Measurements from ENCODE around the gene ZNF280C.

ZNF280C gene, protein sequence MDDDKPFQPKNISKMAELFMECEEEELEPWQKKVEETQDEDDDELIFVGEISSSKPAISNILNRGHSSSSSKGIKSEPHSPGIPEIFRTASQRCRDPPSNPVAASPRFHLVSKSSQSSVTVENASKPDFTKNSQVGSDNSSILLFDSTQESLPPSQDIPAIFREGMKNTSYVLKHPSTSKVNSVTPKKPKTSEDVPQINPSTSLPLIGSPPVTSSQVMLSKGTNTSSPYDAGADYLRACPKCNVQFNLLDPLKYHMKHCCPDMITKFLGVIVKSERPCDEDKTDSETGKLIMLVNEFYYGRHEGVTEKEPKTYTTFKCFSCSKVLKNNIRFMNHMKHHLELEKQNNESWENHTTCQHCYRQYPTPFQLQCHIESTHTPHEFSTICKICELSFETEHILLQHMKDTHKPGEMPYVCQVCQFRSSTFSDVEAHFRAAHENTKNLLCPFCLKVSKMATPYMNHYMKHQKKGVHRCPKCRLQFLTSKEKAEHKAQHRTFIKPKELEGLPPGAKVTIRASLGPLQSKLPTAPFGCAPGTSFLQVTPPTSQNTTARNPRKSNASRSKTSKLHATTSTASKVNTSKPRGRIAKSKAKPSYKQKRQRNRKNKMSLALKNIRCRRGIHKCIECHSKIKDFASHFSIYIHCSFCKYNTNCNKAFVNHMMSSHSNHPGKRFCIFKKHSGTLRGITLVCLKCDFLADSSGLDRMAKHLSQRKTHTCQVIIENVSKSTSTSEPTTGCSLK

DNA sequence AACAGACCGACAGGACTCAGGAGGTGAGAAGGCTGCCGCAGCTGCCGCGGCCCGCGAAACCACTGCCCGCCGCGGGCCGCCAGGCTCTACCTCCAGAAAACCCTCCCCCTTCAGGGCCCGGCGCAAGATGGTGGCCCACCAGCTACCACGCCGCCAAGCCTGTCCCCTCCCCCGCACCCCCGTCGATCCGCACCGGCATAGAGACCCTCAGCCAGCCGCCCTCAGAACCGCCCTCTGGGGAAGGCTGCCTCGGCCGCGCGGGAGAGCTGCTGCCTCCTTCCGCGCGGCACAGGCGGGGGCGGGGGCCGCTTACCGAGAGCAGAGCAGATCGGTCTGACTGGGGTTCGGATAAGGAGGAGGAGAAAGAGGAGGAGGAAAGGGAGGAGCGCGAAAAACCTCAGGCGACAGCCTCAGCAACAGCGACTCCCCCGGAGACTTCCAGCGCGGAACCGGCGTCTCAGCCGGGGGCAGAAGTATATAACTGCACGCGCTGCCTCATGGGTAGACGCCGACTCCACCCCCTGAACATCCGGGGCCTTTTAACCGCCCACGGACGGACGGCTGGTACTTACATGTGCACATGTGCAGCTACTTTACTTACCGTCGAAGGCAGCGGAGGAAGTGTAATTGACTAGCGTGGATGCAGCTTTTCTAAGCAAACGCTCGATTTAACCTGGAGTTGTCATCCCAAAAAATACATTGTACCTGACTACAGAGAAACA lies at the start of gene ZNF280C:
TSS of gene ZNF280C (minus strand) at position 451 of the 722 bp plus-strand sequence. CDS start 8,450 bp downstream, outside the sequence.
- no peaks in the 10 kb centered on the region for H3K9me3 ChIP-seq (ENCODE audit: low read length)
- no peaks in the 10 kb centered on the region for H3K4me1 ChIP-seq (ENCODE audit: insufficient read depth, low read length)
- H3K27me3 ChIP-seq (ENCODE audit: insufficient read depth, low read length): no peaks in the 10 kb centered on the region
- peak within 1 kb of the TSS; percentile 99 for H3K4me3 ChIP-seq (ENCODE audit: low read length)
- H2AFZ ChIP-seq (ENCODE audit: low read depth, low read length): no peak within 1 kb of the TSS
- no peaks in the 10 kb centered on the region for H3K36me3 ChIP-seq (ENCODE audit: insufficient read depth, low read length)

DNA sequence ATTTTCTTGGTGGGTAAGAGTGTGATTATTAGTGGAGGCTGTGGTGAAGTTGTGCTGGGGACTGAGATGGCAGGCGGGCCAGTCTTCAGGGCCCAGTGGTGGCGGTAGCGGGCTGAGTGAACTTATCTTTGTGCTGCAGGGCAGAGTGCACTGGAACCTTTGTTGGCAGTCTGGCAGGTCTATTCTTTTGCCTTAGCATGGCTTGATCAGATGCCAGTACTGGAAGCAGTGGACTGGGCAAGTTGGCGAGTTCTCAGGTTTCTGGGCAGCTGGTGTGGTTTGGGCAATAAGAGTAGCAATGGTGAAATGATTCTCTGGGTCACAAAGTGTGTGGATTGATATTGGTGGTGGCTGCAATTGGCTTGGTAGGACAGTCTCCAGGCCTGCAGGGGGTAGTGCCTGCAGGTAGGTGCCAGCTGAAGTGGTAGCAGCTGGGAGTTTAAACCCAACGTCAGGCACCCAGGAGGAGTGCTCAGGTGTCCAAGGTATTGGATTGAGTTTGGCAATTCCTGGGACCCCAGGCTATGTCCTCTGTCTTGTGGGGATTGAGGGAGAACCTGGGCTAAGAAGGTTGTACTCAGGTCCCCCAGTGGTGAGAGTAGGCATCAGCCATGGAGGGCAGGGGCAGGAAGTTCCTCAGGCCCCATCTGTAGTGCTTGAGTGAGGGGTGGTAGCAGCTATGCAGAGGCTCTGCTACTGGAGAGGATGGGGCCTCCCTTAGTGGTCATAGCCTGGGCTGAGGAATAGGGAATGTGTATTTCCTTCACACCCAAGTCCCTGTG lies 36.1 kb upstream of the ZNF280C start:
- no peaks in the 10 kb centered on the region for H3K4me1 ChIP-seq (ENCODE audit: insufficient read depth, low read length)
- H3K36me3 ChIP-seq (ENCODE audit: insufficient read depth, low read length): no peaks in the 10 kb centered on the region
- no peak overlapping the region for H2AFZ ChIP-seq (ENCODE audit: low read depth, low read length)
- H3K4me3 ChIP-seq (ENCODE audit: low read length): no peak overlapping the region
- no peaks in the 10 kb centered on the region for H3K27me3 ChIP-seq (ENCODE audit: insufficient read depth, low read length)
- H3K9me3 ChIP-seq (ENCODE audit: low read length): no peaks in the 10 kb centered on the region

DNA sequence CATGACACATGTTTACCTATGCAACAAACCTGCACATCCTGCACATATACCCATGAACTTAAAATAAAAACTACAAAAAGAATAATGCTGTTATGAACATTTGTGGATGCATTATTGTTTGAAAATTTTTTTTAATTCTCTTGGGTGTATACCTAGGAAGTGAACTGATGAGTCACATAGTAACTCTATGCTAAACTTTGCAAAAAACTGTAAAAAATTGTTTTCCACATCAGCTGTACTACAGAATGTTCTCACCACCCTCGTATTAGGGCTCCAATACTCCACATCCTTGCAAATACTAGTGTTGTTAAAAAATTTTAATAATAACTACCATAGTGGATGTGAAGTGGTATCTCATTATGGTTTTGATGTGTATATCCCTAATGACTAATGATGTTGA lies 33.3 kb upstream of the ZNF280C start:
- H3K4me1 ChIP-seq (ENCODE audit: insufficient read depth, low read length): no peaks in the 10 kb centered on the region
- H3K9me3 ChIP-seq (ENCODE audit: low read length): no peaks in the 10 kb centered on the region
- H3K36me3 ChIP-seq (ENCODE audit: insufficient read depth, low read length): no peaks in the 10 kb centered on the region
- no peak overlapping the region for H2AFZ ChIP-seq (ENCODE audit: low read depth, low read length)
- H3K4me3 ChIP-seq (ENCODE audit: low read length): no peak overlapping the region
- no peaks in the 10 kb centered on the region for H3K27me3 ChIP-seq (ENCODE audit: insufficient read depth, low read length)

DNA sequence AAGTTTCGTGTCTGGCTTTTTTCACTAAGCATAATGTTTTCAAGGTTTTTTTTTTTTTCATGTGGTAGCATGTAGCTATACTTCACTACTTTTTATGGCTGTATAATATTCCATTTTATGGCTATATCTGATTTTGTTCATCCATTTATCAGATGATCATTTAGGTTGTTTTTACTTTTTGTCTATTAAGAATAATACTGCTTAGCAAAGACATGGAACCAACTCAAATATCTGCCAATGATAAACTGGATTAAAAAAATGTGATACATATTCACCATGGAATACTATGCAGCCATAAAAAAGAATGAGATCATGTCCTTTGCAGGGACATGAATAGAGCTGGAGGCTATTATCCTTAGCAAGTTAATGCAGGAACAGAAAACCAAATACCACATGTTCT lies 32.7 kb upstream of the ZNF280C start:
- Histone ChIP-seq H3K4me3 (ENCODE audit: low read length) (no peak overlapping the region), H3K27me3 (ENCODE audit: insufficient read depth, low read length) (no peaks in the 10 kb centered on the region), H3K9me3 (ENCODE audit: low read length) (no peaks in the 10 kb centered on the region), H3K4me1 (ENCODE audit: insufficient read depth, low read length) (no peaks in the 10 kb centered on the region), H3K36me3 (ENCODE audit: insufficient read depth, low read length) (no peaks in the 10 kb centered on the region), H2AFZ (ENCODE audit: low read depth, low read length) (no peak overlapping the region)

DNA sequence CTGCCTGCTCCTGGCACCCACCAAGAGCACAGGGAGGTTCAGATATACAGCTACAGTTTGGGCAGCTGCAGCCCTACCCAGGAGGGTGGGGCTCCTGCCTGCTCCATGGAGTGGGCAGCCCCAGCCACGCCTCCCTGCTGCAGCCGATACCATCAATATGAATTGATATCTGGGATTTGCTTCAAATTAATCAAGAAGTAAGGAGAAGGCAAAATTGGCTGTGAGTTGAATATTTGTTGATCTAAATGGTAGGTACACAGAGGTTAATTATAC lies 31.2 kb upstream of the ZNF280C start:
- Histone ChIP-seq H3K27me3 (ENCODE audit: insufficient read depth, low read length) (no peaks in the 10 kb centered on the region), H3K9me3 (ENCODE audit: low read length) (no peaks in the 10 kb centered on the region), H3K36me3 (ENCODE audit: insufficient read depth, low read length) (no peaks in the 10 kb centered on the region), H3K4me1 (ENCODE audit: insufficient read depth, low read length) (no peaks in the 10 kb centered on the region), H2AFZ (ENCODE audit: low read depth, low read length) (no peak overlapping the region), H3K4me3 (ENCODE audit: low read length) (no peak overlapping the region)

DNA sequence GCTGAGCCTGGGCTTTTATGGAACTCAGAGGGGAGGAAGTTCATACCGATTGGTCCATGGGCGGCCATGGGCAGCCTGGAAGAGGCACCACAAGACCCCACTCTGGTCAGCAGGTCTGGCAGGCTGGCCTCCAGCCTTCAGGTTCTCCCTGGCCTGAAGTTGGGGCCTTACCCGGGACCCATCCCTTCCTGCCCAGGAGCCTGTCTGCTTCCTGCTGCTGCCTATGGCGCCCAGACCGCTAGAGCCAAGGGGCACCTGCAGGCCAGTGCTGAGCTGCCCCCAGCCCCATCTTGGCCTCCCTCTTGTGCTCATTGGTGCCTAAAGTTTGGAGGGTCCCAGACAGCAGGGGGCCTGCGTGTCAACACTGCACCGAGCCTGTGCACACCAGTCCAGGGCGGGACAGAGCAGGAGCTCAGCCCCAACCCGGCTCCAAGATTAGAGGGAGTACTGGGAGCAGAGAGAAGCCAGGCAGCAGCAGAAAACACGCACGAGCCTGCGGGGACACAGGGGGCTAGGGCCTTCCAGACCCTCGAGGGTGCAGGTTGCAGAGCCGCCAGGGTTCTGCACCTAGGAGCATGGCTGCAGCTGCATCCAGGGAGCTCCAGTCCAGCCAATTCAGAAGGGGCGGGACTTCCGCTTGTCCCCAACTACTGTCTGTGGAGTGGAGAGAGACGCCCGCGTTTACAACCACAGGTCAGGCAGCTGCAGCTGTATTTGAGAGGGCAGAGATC lies 30.7 kb upstream of the ZNF280C start:
- no peak overlapping the region for H3K4me3 ChIP-seq (ENCODE audit: low read length)
- H3K27me3 ChIP-seq (ENCODE audit: insufficient read depth, low read length): no peaks in the 10 kb centered on the region
- H3K9me3 ChIP-seq (ENCODE audit: low read length): no peaks in the 10 kb centered on the region
- H3K4me1 ChIP-seq (ENCODE audit: insufficient read depth, low read length): no peaks in the 10 kb centered on the region
- no peaks in the 10 kb centered on the region for H3K36me3 ChIP-seq (ENCODE audit: insufficient read depth, low read length)
- H2AFZ ChIP-seq (ENCODE audit: low read depth, low read length): no peak overlapping the region

DNA sequence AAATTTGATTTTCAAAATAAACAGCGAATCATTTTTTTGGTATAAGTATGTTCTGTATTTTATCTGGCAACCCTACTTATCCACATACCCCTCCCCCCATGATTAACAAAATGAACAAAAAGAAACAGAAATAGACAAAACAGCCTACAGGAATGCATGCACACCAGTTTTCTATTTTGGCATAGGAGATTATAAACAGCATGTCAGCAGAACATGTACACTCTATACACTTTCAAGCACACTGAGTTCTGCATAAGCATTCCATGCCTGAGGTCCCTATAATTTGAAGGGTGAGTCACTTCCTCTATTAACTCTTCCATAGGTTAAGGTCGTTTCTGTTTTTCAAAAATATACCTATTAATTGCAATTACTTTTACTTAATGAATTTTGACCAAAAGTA lies 28.0 kb upstream of the ZNF280C start:
- Histone ChIP-seq H2AFZ (ENCODE audit: low read depth, low read length) (no peak overlapping the region), H3K36me3 (ENCODE audit: insufficient read depth, low read length) (no peaks in the 10 kb centered on the region)

DNA sequence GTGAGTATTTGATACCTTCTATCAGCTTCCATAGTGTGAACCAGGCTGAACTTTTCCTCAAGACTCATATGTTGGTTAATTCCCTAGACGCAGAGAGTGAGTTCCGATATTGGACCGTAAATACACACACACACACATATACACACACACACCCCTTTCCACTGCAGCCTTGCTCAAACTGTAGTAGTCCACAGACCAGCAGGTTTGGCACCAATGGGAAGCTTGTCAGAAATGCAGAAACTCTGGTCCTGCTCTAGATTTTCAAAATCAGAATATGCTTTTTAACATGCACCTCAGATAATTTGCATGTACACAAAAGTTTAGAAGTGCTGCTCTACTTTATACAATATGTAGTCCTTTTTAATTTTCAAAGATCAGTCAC lies 27.6 kb upstream of the ZNF280C start:
- no peaks in the 10 kb centered on the region for H3K9me3 ChIP-seq (ENCODE audit: low read length)
- H3K4me1 ChIP-seq (ENCODE audit: insufficient read depth, low read length): no peaks in the 10 kb centered on the region
- no peaks in the 10 kb centered on the region for H3K36me3 ChIP-seq (ENCODE audit: insufficient read depth, low read length)
- H3K4me3 ChIP-seq (ENCODE audit: low read length): no peak overlapping the region
- H3K27me3 ChIP-seq (ENCODE audit: insufficient read depth, low read length): no peaks in the 10 kb centered on the region
- H2AFZ ChIP-seq (ENCODE audit: low read depth, low read length): no peak overlapping the region

More for the DNA sequence above, 28.0 kb upstream of the ZNF280C start:
- Histone ChIP-seq H3K4me1 (ENCODE audit: insufficient read depth, low read length) (no peaks in the 10 kb centered on the region), H3K27me3 (ENCODE audit: insufficient read depth, low read length) (no peaks in the 10 kb centered on the region), H3K9me3 (ENCODE audit: low read length) (no peaks in the 10 kb centered on the region), H3K4me3 (ENCODE audit: low read length) (no peak overlapping the region)

DNA sequence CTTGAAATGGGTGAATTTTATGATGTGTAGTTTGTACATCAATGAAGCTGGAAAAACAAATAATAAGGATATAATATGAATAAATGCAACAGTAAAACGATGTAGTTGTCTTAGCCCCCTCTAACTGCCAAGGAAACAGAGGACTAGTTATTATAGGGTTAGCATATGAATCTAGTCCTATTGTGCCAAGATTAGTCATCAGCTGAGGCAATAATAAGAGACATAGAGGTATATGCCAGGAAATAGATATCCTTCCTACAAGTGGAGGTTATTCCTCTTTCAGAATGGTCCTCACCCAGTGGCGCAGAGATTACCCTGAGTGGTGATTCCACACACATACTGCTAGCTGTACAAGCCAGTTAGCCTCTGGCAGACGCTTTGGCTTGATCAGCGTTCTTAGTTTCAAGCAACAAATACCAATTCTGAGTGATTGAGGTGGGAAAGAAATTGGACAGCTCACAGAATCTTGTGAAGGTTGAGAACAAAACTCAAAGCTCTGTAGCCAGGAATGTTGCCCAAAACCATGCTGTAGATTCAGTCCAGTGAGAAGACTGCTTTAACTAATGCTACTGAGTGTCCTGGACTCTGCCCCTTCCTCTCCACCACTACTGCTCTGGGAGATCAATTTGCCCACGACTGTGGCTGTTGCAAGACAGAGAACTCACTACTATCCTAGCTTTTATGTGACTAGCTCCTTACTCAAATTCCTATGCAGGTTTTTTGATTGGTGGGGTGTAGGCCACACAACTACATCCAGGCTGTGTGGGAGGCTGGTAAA lies 27.0 kb upstream of the ZNF280C start:
- H3K36me3 ChIP-seq (ENCODE audit: insufficient read depth, low read length): no peaks in the 10 kb centered on the region
- peaks cover 2% of the 10 kb centered on the region for H3K4me1 ChIP-seq (ENCODE audit: insufficient read depth, low read length)

DNA sequence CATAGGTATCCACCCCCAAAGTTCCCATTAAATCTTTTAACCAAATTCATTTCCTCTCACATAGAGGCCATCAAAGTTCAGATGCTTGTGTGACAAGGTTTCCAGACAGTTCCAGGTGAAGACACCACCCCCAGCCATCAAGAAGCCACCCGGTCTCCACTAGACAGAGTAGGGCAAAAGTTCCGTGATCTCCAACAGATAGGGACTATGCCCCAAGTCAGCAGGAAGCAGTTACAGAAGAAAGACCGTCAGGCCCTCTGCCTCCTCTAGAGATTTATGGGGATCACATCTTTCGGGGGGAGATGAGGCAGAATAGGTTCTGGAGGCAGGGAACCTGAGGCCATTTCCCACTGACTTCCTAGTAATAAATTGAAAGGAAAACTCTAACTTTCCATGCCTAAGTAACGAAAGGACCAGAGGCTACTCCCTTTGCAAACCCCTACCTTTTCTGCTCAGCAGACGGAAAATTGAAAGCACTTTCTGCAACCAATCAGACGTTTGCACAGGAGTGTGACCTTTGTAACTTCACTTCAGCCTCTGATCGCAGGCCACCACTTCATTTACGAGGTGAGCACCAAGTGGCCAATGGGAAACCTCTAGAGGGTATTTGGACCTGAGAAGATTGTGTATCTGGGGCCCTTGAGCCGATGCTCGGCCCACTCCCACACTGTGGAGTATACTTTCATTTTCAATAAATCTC lies 18.5 kb upstream of the ZNF280C start:
- Histone ChIP-seq H3K4me3 (ENCODE audit: low read length) (no peak overlapping the region), H3K36me3 (ENCODE audit: insufficient read depth, low read length) (no peaks in the 10 kb centered on the region), H3K4me1 (ENCODE audit: insufficient read depth, low read length) (peaks cover 2% of the 10 kb centered on the region), H2AFZ (ENCODE audit: low read depth, low read length) (no peak overlapping the region), H3K9me3 (ENCODE audit: low read length) (no peaks in the 10 kb centered on the region), H3K27me3 (ENCODE audit: insufficient read depth, low read length) (no peaks in the 10 kb centered on the region)

More for the DNA sequence above, 27.0 kb upstream of the ZNF280C start:
- no peaks in the 10 kb centered on the region for H3K27me3 ChIP-seq (ENCODE audit: insufficient read depth, low read length)
- no peak overlapping the region for H3K4me3 ChIP-seq (ENCODE audit: low read length)
- H2AFZ ChIP-seq (ENCODE audit: low read depth, low read length): no peak overlapping the region
- no peaks in the 10 kb centered on the region for H3K9me3 ChIP-seq (ENCODE audit: low read length)

DNA sequence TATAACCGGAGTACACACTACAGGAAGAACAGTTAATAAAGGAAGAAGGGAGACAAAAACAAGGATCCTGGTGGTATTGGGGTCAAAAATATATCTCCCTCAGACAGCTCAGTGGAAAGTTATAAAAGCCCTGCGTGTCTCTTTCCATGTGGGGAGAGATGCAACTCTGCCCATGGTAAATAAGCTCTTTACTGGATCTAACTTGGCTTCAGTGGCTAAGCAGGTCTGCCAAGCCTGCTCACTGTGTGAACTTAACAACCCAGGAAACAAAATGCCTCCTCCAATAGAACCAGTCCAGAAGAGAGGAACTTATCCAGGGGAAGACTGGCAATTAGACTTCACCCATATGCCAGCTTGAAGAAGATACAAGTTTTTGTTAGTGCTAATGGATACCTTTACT lies 17.0 kb upstream of the ZNF280C start:
- H3K36me3 ChIP-seq (ENCODE audit: insufficient read depth, low read length): no peaks in the 10 kb centered on the region
- H3K27me3 ChIP-seq (ENCODE audit: insufficient read depth, low read length): no peaks in the 10 kb centered on the region
- H2AFZ ChIP-seq (ENCODE audit: low read depth, low read length): no peak overlapping the region

More for the DNA sequence above, 17.0 kb upstream of the ZNF280C start:
- H3K9me3 ChIP-seq (ENCODE audit: low read length): no peaks in the 10 kb centered on the region
- H3K4me1 ChIP-seq (ENCODE audit: insufficient read depth, low read length): peaks cover under 1% of the 10 kb centered on the region
- H3K4me3 ChIP-seq (ENCODE audit: low read length): no peak overlapping the region

Measured in neuron (in vitro differentiated cells).